Upper lobe of left lung (tissue), 6 donors: ENCODE measurements around the gene RAX2. TPM values are rescaled to one million over a fixed set of nuclear protein-coding genes. Genes with fewer than 3 reads are reported as not detected.
A peak's percentile ranks its signal among the peaks of the same experiment; 100 is the strongest.

ENCODE experiments used
- ATAC-seq, 2 donors: fragments of 200-7000 bp; cut with Tn5 transposase; one replicate each; pipeline ENCODE4 v1.9.1; 2022; ENCODE audit warnings: mild to moderate bottlenecking in 2 of 2, moderate library complexity in 2 of 2; ENCODE audit not compliant: low FRiP score in 2 of 2
- DNase-seq, 2 donors: peaks; one replicate each; pipeline ENCODE4 v3.0.0-alpha.2; 2019 to 2020
- H3K27ac ChIP-seq, 4 donors: fragments of 200-600 bp; sonication (generic); one replicate each; pipeline ENCODE4 v1.5.1; 2016 to 2019
- H3K27me3 ChIP-seq, 4 donors: fragments of 200-600 bp; sonication (generic); one replicate each; pipeline ENCODE4 v1.5.1; 2017 to 2019
- H3K36me3 ChIP-seq, 4 donors: fragments of 200-600 bp; sonication (generic); one replicate each; pipeline ENCODE4 v1.5.1; 2016 to 2019
- H3K4me1 ChIP-seq, 4 donors: fragments of 200-600 bp; sonication (generic); one replicate each; pipeline ENCODE4 v1.5.1; 2018 to 2019
- H3K4me3 ChIP-seq, 4 donors: fragments of 200-600 bp; sonication (generic); one replicate each; pipeline ENCODE4 v1.5.1; 2017 to 2019; ENCODE audit warnings: mild to moderate bottlenecking in 2 of 4, moderate library complexity in 1 of 4
- H3K9me3 ChIP-seq, 4 donors: fragments of 200-600 bp; sonication (generic); one replicate each; pipeline ENCODE4 v1.5.1; 2018 to 2019
- EP300 ChIP-seq, 4 donors: sonication (generic); formaldehyde crosslinking; IDR thresholded peaks; one replicate each; pipeline ENCODE4 v1.5.1; 2017; ENCODE audit warnings: antibody characterized with exemption in 4 of 4, control low read depth in 2 of 4
- POLR2A ChIP-seq, 4 donors: fragments of 450-650 bp; IDR thresholded peaks; one replicate each; pipeline ENCODE4 v1.5.1; 2016 to 2017; ENCODE audit warnings: antibody characterized with exemption in 4 of 4, mild to moderate bottlenecking in 2 of 4
- POLR2AphosphoS5 ChIP-seq, 2 donors: sonication (generic); formaldehyde crosslinking; IDR thresholded peaks; one replicate each; pipeline ENCODE4 v1.5.1; 2017; ENCODE audit warnings: antibody characterized with exemption in 2 of 2
- WGBS, 2 donors: methylation state at CpG; one replicate each; pipeline ENCODE4 v1.1.5; 2017 to 2018; 5-methylcytosine and 5-hydroxymethylcytosine counted together
- total RNA-seq, 6 donors: library from RNA; depleted of rRNA in 4 of 6; stranded (reverse); fragments of >200 nt in 4 of 6; gene quantifications; one replicate each; pipeline versions ENCODE4 v1.1.0 to v1.2.1, GENCODE V29; 2016 to 2021
- TF ChIP-seq, protein P1 (sequence below), 6 experiments: fragments of 450-650 bp in 4 of 6; fragments of 200-600 bp in 2 of 6; sonication (generic) in 2 of 6; IDR thresholded peaks; one replicate each; pipeline ENCODE4 v1.5.1; 2016 to 2019; ENCODE audit warnings: antibody characterized with exemption in 6 of 6
- donor health status: DM: no; HTN: no; CAD: no; lungs with moderate emphysema.
- donor health status: DM: no; HTN: yes; CAD: no; lungs with severe emphysema.

The RAX2 gene
- total RNA-seq, 6 donors from 2014 or later, result not detected

DNA sequence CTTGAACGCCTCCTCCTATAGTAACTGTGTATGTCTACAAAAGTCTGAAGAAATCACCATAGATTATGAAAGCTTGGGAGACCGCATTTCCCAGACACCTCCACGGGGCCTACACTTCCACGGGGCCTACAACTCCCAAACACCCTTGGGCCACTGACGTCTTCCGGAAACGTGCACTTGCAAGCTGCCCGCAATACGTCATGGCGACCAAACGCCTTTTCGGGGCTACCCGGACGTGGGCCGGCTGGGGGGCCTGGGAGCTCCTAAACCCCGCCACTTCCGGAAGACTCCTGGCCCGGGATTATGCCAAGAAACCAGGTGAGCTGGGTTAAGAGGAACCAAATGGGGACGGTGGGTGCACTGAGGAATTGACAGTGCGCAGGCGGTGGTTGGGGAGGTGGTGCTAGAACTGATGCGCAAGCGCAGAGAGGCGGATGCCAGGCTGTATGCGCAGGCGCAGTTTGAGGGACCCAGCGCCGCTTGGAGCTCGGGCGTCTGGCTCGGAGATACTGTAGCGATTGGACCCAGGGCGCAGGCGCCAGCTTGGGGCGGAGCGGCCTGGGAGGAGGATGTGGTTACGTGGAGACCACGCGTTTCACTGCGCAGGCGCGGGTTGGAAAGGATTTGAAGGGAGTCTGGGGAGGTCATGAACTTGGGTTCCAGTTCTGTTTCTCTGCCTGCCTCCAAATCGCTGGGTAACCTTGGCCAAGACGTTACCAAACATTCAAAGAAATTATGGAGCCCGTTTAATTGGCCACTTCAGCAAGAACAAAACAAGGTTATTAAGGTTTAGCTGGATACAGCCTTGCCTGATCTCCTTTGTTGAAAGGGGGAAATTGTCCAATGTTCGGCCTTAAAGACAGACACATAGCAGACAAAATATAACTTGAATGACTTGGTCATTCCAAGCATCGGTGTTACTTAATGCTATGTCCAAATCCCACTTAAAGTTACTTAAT is 9.2 kb downstream of the RAX2 start, which contains the start of gene MRPL54:
Gene MRPL54, plus strand, starts transcription at position 182 of the 959 bp plus-strand sequence. Its CDS starts 19 bp downstream, at position 201.
- ATAC-seq (peak; percentile 96 to 97), DNase-seq (peak; percentile 99)
- H3K27ac ChIP-seq, result peak within 1 kb of the TSS; percentile 91 to 99 (median 98)
- peaks cover 34 to 48% (median 38%) of the 10 kb centered on the region in 4 donors for H3K4me1 ChIP-seq
- no peaks in the 10 kb centered on the region for H3K9me3 ChIP-seq
- peaks cover 11 to 50% (median 37%) of the 10 kb centered on the region in 4 donors for H3K36me3 ChIP-seq
- WGBS, 2 donors, result 3 to 7% methylated on average over 18 to 47 of the region's 47 CpGs
- TF ChIP-seq EP300 (IDR thresholded peaks at IDR 0.05) (peak in 1 of 4 donors; percentile 47), POLR2A (IDR thresholded peaks at IDR 0.05) (peak in 3 of 4 donors; percentile 52 to 93 (median 88)), POLR2AphosphoS5 (IDR thresholded peaks at IDR 0.05) (peak; percentile 90 to 95)
- TF ChIP-seq, protein P1, sequence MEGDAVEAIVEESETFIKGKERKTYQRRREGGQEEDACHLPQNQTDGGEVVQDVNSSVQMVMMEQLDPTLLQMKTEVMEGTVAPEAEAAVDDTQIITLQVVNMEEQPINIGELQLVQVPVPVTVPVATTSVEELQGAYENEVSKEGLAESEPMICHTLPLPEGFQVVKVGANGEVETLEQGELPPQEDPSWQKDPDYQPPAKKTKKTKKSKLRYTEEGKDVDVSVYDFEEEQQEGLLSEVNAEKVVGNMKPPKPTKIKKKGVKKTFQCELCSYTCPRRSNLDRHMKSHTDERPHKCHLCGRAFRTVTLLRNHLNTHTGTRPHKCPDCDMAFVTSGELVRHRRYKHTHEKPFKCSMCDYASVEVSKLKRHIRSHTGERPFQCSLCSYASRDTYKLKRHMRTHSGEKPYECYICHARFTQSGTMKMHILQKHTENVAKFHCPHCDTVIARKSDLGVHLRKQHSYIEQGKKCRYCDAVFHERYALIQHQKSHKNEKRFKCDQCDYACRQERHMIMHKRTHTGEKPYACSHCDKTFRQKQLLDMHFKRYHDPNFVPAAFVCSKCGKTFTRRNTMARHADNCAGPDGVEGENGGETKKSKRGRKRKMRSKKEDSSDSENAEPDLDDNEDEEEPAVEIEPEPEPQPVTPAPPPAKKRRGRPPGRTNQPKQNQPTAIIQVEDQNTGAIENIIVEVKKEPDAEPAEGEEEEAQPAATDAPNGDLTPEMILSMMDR (IDR thresholded peaks at IDR 0.05), result peak in 1 of 6 experiments; percentile 5
- H3K4me3 ChIP-seq, result peak within 1 kb of the TSS; percentile 80 to 97 (median 84)
- no peaks in the 10 kb centered on the region for H3K27me3 ChIP-seq

DNA sequence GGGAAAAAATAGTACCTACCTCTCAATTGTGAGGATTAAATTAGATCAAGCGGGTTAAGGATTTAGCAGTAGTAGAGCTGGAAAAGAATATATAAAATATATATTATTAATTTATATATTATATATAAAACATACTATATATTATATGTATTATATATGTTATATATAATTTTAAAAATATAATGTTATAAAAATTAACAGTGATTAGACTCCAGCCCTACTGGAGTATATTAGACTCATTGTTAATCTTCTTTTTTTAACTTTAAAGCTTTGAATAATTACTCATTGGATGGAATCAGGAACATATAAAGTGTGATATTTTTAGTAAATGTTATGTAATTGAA is 9.9 kb downstream of the RAX2 start:
- ATAC-seq, result no peak
- Histone ChIP-seq H3K4me3 (peak overlapping the region in 3 of 4 donors; percentile 46 to 66 (median 62)), H3K27me3 (no peaks in the 10 kb centered on the region), H3K36me3 (peaks cover 5 to 49% (median 33%) of the 10 kb centered on the region in 4 donors), H3K9me3 (no peaks in the 10 kb centered on the region), H3K4me1 (peaks cover 34 to 43% (median 38%) of the 10 kb centered on the region in 4 donors), H3K27ac (peak overlapping the region; percentile 91 to 99 (median 98))
- DNase-seq, result no peak
- TF ChIP-seq POLR2AphosphoS5 (IDR thresholded peaks at IDR 0.05) (no peak), EP300 (IDR thresholded peaks at IDR 0.05) (no peak), POLR2A (IDR thresholded peaks at IDR 0.05) (no peak)
- TF ChIP-seq, protein P1 (IDR thresholded peaks at IDR 0.05), result no peak
- 60 to 70% methylated on average over 1 of the region's 1 CpG for WGBS, 2 donors

DNA sequence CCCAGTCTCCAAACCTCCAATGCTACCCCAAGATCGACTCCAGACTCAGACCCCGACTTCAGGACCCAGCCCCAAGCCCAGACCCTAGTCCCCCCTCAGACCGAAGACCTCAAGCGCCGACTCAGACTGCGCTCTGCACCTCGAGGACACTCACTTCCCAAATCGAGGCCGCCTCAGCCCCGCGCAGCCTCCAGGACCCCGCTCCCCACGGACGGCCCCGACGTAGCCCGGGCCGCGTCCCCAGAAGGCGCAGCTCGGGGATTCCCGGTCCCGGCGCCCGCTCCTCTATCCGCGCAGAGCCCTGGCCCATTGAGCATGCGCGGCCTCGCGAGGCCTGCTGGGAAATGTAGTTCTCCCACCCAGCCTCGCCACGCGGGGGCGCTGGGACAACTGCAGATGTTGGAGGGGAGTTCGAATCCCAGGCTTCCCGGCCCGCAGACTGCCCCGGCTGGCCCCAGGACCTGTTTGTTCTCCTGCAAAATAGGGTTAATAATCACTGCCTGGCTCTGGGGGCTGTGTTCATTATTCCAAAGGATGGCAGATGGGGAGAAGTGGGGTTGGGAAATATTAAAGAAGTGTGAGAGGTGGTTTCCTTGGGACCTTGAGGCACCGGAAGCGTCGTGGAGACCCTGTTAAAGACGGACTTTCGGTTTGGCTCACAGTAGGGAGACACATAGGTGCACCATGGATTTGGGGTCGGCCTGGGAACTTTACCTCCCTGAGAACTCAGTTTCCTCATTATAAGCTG is 10.5 kb downstream of the RAX2 start, which contains the start of gene APBA3:
Gene APBA3, minus strand, starts transcription at position 311 of the 748 bp plus-strand sequence. CDS start 1,428 bp downstream, outside the sequence.
- peaks cover under 1 to 46% (median 30%) of the 10 kb centered on the region in 4 donors for H3K36me3 ChIP-seq
- H3K27ac ChIP-seq, result peak within 1 kb of the TSS; percentile 91 to 99 (median 98)
- peak within 1 kb of the TSS; percentile 80 to 97 (median 84) for H3K4me3 ChIP-seq
- no peaks in the 10 kb centered on the region for H3K9me3 ChIP-seq
- WGBS, 2 donors, result 5 to 14% methylated on average over 12 to 23 of the region's 45 CpGs
- DNase-seq (peak; percentile 95 to 98), ATAC-seq (peak; percentile 76 to 86)
- TF ChIP-seq EP300 (IDR thresholded peaks at IDR 0.05), result no peak
- peak; percentile 77 to 96 for TF ChIP-seq POLR2AphosphoS5 (IDR thresholded peaks at IDR 0.05)
- TF ChIP-seq POLR2A (IDR thresholded peaks at IDR 0.05), result peak in 2 of 4 donors; percentile 80 to 88
- TF ChIP-seq, protein P1 (IDR thresholded peaks at IDR 0.05), result peak; percentile 63 to 91 (median 78)
- H3K4me1 ChIP-seq, result peaks cover 34 to 43% (median 38%) of the 10 kb centered on the region in 4 donors
- no peaks in the 10 kb centered on the region for H3K27me3 ChIP-seq

DNA sequence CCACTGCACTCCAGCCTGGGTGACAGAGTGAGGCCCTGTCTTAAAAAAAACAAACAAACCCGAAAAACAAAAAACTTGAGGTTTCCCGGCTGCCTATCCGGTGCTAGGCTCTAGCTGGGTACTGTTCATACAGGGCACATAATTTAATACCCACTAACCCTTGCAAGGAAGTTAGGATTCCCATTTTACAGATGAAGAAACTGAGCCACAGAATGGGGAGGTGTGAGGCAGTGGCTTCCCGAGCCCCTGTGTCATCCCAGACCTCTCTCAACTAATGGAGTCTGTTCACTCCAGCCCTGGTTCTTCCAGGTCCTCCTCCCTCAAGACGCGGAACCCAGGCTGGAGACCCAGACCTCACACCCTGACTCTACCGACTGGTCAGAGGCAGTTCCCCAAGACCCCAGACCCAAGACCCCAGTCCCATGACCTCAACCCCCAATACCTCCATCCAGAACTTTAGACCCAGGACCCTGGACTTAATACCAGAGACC is 11.1 kb downstream of the RAX2 start:
- Histone ChIP-seq H3K4me3 (peak overlapping the region; percentile 80 to 97 (median 84)), H3K9me3 (no peaks in the 10 kb centered on the region), H3K27me3 (no peaks in the 10 kb centered on the region), H3K27ac (peak overlapping the region; percentile 83 to 99 (median 94)), H3K36me3 (peaks cover 0 to 40% (median 24%) of the 10 kb centered on the region in 4 donors), H3K4me1 (peaks cover 34 to 43% (median 38%) of the 10 kb centered on the region in 4 donors)
- ATAC-seq (no peak), DNase-seq (no peak)
- no peak for TF ChIP-seq POLR2A (IDR thresholded peaks at IDR 0.05)
- no peak for TF ChIP-seq POLR2AphosphoS5 (IDR thresholded peaks at IDR 0.05)
- TF ChIP-seq, protein P1 (IDR thresholded peaks at IDR 0.05), result no peak
- no peak for TF ChIP-seq EP300 (IDR thresholded peaks at IDR 0.05)
- WGBS, 2 donors, result 20 to 28% methylated on average over 7 of the region's 7 CpGs
